ENCODE results near the gene WDR4.

The WDR4 gene

GRCh38 chr21:42922918-42923317 is 43.6 kb upstream of the WDR4 start:
- TF ChIP-seq CSRNP3 (CRISPR knock-in tag; IDR thresholded peaks at IDR 0.05) (no peak), PATZ1 (CRISPR knock-in tag; IDR thresholded peaks at IDR 0.05; ENCODE audit: borderline replicate concordance) (no peak), TOX (CRISPR knock-in tag; IDR thresholded peaks at IDR 0.05; ENCODE audit: borderline replicate concordance) (no peak), POU6F1 (CRISPR knock-in tag; IDR thresholded peaks at IDR 0.05; ENCODE audit: borderline replicate concordance, low read depth) (no peak), ISL1 (CRISPR knock-in tag; IDR thresholded peaks at IDR 0.05) (no peak), GLIS3 (CRISPR knock-in tag; IDR thresholded peaks at IDR 0.05) (no peak), RARB (CRISPR knock-in tag; IDR thresholded peaks at IDR 0.05) (no peak), BACH2 (CRISPR knock-in tag; IDR thresholded peaks at IDR 0.05; ENCODE audit: borderline replicate concordance) (no peak), ZFP3 (CRISPR knock-in tag; IDR thresholded peaks at IDR 0.05) (no peak), ZFP30 (CRISPR knock-in tag; IDR thresholded peaks at IDR 0.05) (no peak), SNAI2 (CRISPR knock-in tag; IDR thresholded peaks at IDR 0.05) (no peak), TCF4 (CRISPR knock-in tag; IDR thresholded peaks at IDR 0.05; ENCODE audit: borderline replicate concordance) (no peak), PPARA (CRISPR knock-in tag; IDR thresholded peaks at IDR 0.05; ENCODE audit: borderline replicate concordance) (no peak), ESRRG (CRISPR knock-in tag; IDR thresholded peaks at IDR 0.05) (no peak), OSR1 (CRISPR knock-in tag; IDR thresholded peaks at IDR 0.05) (no peak), ZNF70 (CRISPR knock-in tag; IDR thresholded peaks at IDR 0.05) (no peak), ARNTL (CRISPR knock-in tag; IDR thresholded peaks at IDR 0.05; ENCODE audit: borderline replicate concordance, low read depth) (no peak), ZNF8 (CRISPR knock-in tag; IDR thresholded peaks at IDR 0.05) (no peak), ZNF565 (CRISPR knock-in tag; conservative IDR thresholded peaks at IDR 0.05; ENCODE audit: low read depth) (no peak)
- TF ChIP-seq, protein P1, sequence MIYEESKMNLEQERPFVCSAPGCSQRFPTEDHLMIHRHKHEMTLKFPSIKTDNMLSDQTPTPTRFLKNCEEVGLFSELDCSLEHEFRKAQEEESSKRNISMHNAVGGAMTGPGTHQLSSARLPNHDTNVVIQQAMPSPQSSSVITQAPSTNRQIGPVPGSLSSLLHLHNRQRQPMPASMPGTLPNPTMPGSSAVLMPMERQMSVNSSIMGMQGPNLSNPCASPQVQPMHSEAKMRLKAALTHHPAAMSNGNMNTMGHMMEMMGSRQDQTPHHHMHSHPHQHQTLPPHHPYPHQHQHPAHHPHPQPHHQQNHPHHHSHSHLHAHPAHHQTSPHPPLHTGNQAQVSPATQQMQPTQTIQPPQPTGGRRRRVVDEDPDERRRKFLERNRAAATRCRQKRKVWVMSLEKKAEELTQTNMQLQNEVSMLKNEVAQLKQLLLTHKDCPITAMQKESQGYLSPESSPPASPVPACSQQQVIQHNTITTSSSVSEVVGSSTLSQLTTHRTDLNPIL (CRISPR knock-in tag; IDR thresholded peaks at IDR 0.05; ENCODE audit: low read depth), result no peak
- ATAC-seq, result no peak

DNA sequence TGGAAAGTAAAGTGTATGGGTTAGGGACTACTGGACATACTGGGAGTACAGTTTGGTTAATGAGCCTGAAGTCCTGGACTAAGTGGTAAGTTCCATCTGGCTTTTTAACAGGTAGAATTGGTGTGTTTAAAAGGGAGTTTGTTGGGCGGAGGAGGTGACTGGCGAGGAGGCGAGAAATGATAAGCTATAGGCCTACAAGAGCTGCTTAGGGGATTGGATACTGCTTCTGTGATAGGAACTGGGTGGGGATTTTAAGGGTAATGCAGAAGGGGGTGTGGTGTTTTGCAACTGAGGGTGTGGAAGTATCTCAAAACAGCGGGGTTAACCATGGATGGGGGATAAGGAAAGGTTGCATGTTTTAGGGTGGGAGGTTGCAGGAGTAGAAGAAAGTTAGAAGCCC is 42.6 kb upstream of the WDR4 start:
- no peak for ATAC-seq
- no peak for TF ChIP-seq CSDC2 (CRISPR knock-in tag; IDR thresholded peaks at IDR 0.05)
- no peak for TF ChIP-seq ZFP3 (CRISPR knock-in tag; IDR thresholded peaks at IDR 0.05)
- TF ChIP-seq TCF4 (CRISPR knock-in tag; IDR thresholded peaks at IDR 0.05; ENCODE audit: borderline replicate concordance), result no peak
- TF ChIP-seq ZC3H10 (CRISPR knock-in tag; IDR thresholded peaks at IDR 0.05), result no peak
- TF ChIP-seq ARNTL (CRISPR knock-in tag; IDR thresholded peaks at IDR 0.05; ENCODE audit: borderline replicate concordance, low read depth), result no peak
- TF ChIP-seq PPARA (CRISPR knock-in tag; IDR thresholded peaks at IDR 0.05; ENCODE audit: borderline replicate concordance), result no peak

DNA sequence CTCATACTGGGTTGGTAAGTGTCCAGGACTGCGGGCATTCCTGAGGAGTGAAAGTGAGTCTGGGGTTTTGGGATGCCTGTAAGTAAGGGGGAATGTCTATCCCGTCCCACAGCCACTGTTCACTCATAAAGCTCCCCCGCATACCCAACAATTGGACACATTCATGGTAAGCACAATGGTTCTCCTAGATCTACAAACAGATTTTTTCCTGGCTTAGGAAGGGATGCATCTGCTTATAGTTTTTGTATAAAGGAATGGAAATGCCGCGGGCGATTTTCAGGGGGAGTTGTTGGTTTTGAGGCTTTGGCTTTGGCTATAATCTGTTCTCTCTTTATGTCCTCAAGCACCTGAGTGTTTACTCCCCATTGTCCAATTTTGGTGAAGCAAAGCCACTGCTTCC is 39.0 kb upstream of the WDR4 start:
- no peak for ATAC-seq
- TF ChIP-seq ZNF565 (CRISPR knock-in tag; conservative IDR thresholded peaks at IDR 0.05; ENCODE audit: low read depth) (no peak), ARNTL (CRISPR knock-in tag; IDR thresholded peaks at IDR 0.05; ENCODE audit: borderline replicate concordance, low read depth) (no peak), ZFP3 (CRISPR knock-in tag; IDR thresholded peaks at IDR 0.05) (no peak), CSDC2 (CRISPR knock-in tag; IDR thresholded peaks at IDR 0.05) (no peak), ISL1 (CRISPR knock-in tag; IDR thresholded peaks at IDR 0.05) (no peak), OSR1 (CRISPR knock-in tag; IDR thresholded peaks at IDR 0.05) (no peak)
- TF ChIP-seq, protein P1 (CRISPR knock-in tag; IDR thresholded peaks at IDR 0.05; ENCODE audit: low read depth), result no peak

All from SK-N-SH treated with all-trans-retinoic acid at 6 μM for 48 hours (cell line).